K562 (cell line): Measurements from ENCODE around the gene MRAP2. TPM values are rescaled to one million over a fixed set of nuclear protein-coding genes. Genes with fewer than 3 reads are reported as not detected.

ENCODE experiments used
- BCL6 ChIP-seq: fragments of 250-450 bp; sonication (Bioruptor Pico); IDR thresholded peaks from 2 replicates; pipeline ENCODE4 v1.4.0; 2020
- BHLHE40 ChIP-seq: IDR thresholded peaks from 2 replicates; pipeline ENCODE4 v1.6.1; 2011; ENCODE audit warnings: low read length, improper control_type of control experiment
- BRD9 ChIP-seq: fragments of 450-650 bp; IDR thresholded peaks from 2 replicates; pipeline ENCODE4 v1.6.1; 2018; ENCODE audit warnings: low read depth; ENCODE audit not compliant: partially characterized antibody
- CREB1 ChIP-seq, 2 experiments: sonication (generic) in 1 of 2; formaldehyde crosslinking in 1 of 2; IDR thresholded peaks; 2 replicates each; pipeline versions ENCODE4 v1.6.1 to v1.8.0; 2012 to 2022; ENCODE audit warnings: inconsistent platforms in 1 of 2, mild to moderate bottlenecking in 1 of 2, missing genetic modification reagents in 1 of 2, moderate library complexity in 1 of 2
- EGR1 ChIP-seq: fragments of 450-650 bp; conservative IDR thresholded peaks from 2 replicates; pipeline ENCODE4 v1.6.1; 2017; ENCODE audit warnings: mild to moderate bottlenecking
- EP400 ChIP-seq: fragments of 450-650 bp; IDR thresholded peaks from 2 replicates; pipeline ENCODE4 v1.6.1; 2017; ENCODE audit warnings: antibody characterized with exemption, mild to moderate bottlenecking, moderate library complexity
- FOS ChIP-seq: IDR thresholded peaks from 3 replicates; pipeline ENCODE4 v1.6.1; 2011; ENCODE audit not compliant: insufficient read length; ENCODE audit errors: extremely low read depth
- GABPB1 ChIP-seq: sonication (generic); formaldehyde crosslinking; IDR thresholded peaks from 2 replicates; pipeline ENCODE4 v1.8.0; 2022; ENCODE audit warnings: mild to moderate bottlenecking, missing genetic modification reagents
- HBP1 ChIP-seq: fragments of 450-650 bp; formaldehyde crosslinking; IDR thresholded peaks from 2 replicates; pipeline ENCODE4 v1.4.0; 2022; ENCODE audit warnings: missing genetic modification characterization
- HES1 ChIP-seq: fragments of 450-650 bp; IDR thresholded peaks from 2 replicates; pipeline ENCODE4 v1.6.1; 2016; ENCODE audit warnings: low read depth, mild to moderate bottlenecking, moderate library complexity
- JUND ChIP-seq, 2 experiments: IDR thresholded peaks; 2 replicates in 1 of 2; 3 replicates in 1 of 2; pipeline ENCODE4 v1.6.1; 2011; ENCODE audit warnings: borderline replicate concordance in 2 of 2, low read depth in 2 of 2, low read length in 2 of 2, improper control_type of control experiment in 1 of 2, missing biosample characterization in 1 of 2, missing genetic modification characterization in 1 of 2, missing genetic modification reagents in 1 of 2
- L3MBTL2 ChIP-seq: fragments of 450-650 bp; IDR thresholded peaks from 2 replicates; pipeline ENCODE4 v1.6.1; 2016; ENCODE audit warnings: mild to moderate bottlenecking, moderate library complexity
- LEF1 ChIP-seq: fragments of 450-650 bp; IDR thresholded peaks from 2 replicates; pipeline ENCODE4 v1.6.1; 2016; ENCODE audit warnings: mild to moderate bottlenecking
- MTA3 ChIP-seq: fragments of 450-650 bp; formaldehyde crosslinking; IDR thresholded peaks from 2 replicates; pipeline ENCODE4 v1.6.1; 2017; ENCODE audit warnings: mild to moderate bottlenecking, borderline replicate concordance
- MXD1 ChIP-seq: fragments of 250-450 bp; sonication (Bioruptor Pico); IDR thresholded peaks from 2 replicates; pipeline ENCODE4 v1.8.0; 2021; ENCODE audit warnings: borderline replicate concordance, mild to moderate bottlenecking, moderate library complexity; ENCODE audit not compliant: poor library complexity, severe bottlenecking
- SNIP1 ChIP-seq: fragments of 450-650 bp; IDR thresholded peaks from 2 replicates; pipeline ENCODE4 v1.7.1; 2017; ENCODE audit warnings: low read depth, mild to moderate bottlenecking
- SOX6 ChIP-seq: fragments of 450-650 bp; IDR thresholded peaks from 2 replicates; pipeline ENCODE4 v1.6.1; 2014; ENCODE audit warnings: mild to moderate bottlenecking
- TCF7 ChIP-seq: sonication (generic); IDR thresholded peaks from 2 replicates; pipeline ENCODE4 v1.6.1; 2016; ENCODE audit warnings: antibody characterized with exemption, borderline replicate concordance
- TEAD1 ChIP-seq, 2 experiments: fragments of 450-650 bp in 1 of 2; sonication (generic) in 1 of 2; formaldehyde crosslinking; IDR thresholded peaks; 2 replicates each; pipeline versions ENCODE4 v1.4.0 to v1.8.0; 2020 to 2022; ENCODE audit warnings: mild to moderate bottlenecking in 2 of 2, missing genetic modification reagents in 1 of 2
- USF1 ChIP-seq: sonication (generic); formaldehyde crosslinking; IDR thresholded peaks from 2 replicates; pipeline ENCODE4 v1.9.0; 2022; ENCODE audit warnings: mild to moderate bottlenecking, missing genetic modification reagents
- ZNF134 ChIP-seq: fragments of 250-450 bp; sonication (Bioruptor Pico); conservative IDR thresholded peaks from 2 replicates; pipeline ENCODE4 v1.4.0; 2020
- polyA plus RNA-seq, 8 experiments: library from polyadenylated mRNA; depleted of rRNA in 4 of 8; stranded (reverse) in 5 of 8; unstranded in 3 of 8; fragments of >200 nt; fragmentation: Nextera tagmentation in 2 of 8; fragmentation: Illumina TruSeq in 1 of 8; extraction: Ambion mirVana in 2 of 8; extraction: Trizol in 1 of 8; gene quantifications; 2 replicates each; pipeline versions ENCODE4 v1.2.1 to v1.2.3, GENCODE V29; 2011 to 2014; ENCODE audit warnings: inconsistent platforms in 1 of 8, missing spikeins in 1 of 8
- total RNA-seq, 7 experiments: library from RNA; depleted of rRNA in 6 of 7; stranded (reverse); fragments of >200 nt in 6 of 7; fragmentation: Illumina TruSeq in 2 of 7; extraction: Trizol in 2 of 7; gene quantifications; 2 replicates each; pipeline versions ENCODE4 v1.2.1 to v1.2.3, GENCODE V29; 2011 to 2021; ENCODE audit warnings: low replicate concordance in 1 of 7
- TF ChIP-seq, protein P1 (sequence below): fragments of 250-450 bp; sonication (Bioruptor Pico); IDR thresholded peaks from 2 replicates; pipeline ENCODE4 v1.8.0; 2022; ENCODE audit warnings: moderate library complexity, mild to moderate bottlenecking, inconsistent platforms
- TF ChIP-seq, protein P2 (sequence below): fragments of 250-450 bp; sonication (Bioruptor Pico); IDR thresholded peaks from 2 replicates; pipeline ENCODE4 v1.9.0; 2021; ENCODE audit warnings: mild to moderate bottlenecking

MRAP2 gene
- total and polyA plus RNA-seq, 9 of the 15 experiments (the other 6 are each of a cell fraction or from before 2014, with no cell fraction given), result 5.9 to 38.9 (median 9.3) TPM

DNA sequence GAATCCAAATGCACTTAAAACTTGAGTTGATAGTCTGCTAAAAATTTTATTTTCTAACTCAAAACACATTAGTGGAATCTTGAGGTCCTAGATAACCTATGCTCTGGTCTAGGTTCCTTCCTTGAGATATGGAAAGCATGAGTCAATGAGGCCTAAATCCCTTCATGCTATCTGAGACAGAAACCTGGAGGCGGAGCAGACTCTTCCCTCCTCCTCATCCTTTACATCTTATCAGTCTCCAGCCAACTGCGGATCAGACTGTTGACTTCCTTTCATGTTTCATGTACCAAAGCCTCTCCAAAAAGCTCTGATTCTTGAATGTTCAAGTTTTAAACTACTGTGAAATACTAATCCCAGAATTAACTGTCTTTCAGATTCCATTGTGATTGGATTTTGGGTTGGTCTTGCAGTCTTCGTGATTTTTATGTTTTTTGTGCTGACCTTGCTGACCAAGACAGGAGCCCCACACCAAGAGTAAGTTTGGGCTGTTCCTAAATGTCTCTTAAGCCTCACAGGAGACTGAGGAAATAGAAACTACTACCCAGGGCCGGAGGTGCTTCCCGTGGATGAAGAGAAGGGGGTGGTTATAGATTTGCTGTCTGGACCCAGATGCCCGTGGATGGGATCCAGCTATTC lies 29.1 kb downstream of the MRAP2 start (continued):
- TF ChIP-seq GABPB1 (CRISPR knock-in tag) (0 out of 2 replicates have a peak, but pooled peaks have one; percentile 17), FOS (peak; percentile 63), TCF7 (peak; percentile 95), HBP1 (0 out of 2 replicates have a peak, but pooled peaks have one; percentile 16), ZNF134 (CRISPR knock-in tag) (no peak), LEF1 (peak; percentile 97), BHLHE40 (peak; percentile 32; the same call in 1 of the 2 replicates), MXD1 (CRISPR knock-in tag) (no peak), SNIP1 (no peak), USF1 (CRISPR knock-in tag) (no peak), SOX6 (peak; percentile 91), MTA3 (peak; percentile 70; the same call in 1 of the 2 replicates), TEAD1 (CRISPR knock-in tag; IDR thresholded peaks at IDR 0.05) (peak in 1 of 2 experiments; percentile 73; a peak in 1 of 4 replicates), BRD9 (peak; percentile 47), HES1 (peak; percentile 62; the same call in 1 of the 2 replicates), JUND (IDR thresholded peaks at IDR 0.05; ENCODE audit: borderline replicate concordance, low read depth, low read length) (peak; percentile 95), JUND (tag; IDR thresholded peaks at IDR 0.05; ENCODE audit: borderline replicate concordance, low read depth, low read length) (peak; percentile 95; the same call in 2 of the 3 replicates), BCL6 (CRISPR knock-in tag) (no peak; the same call in 1 of the 2 replicates), CREB1 (IDR thresholded peaks at IDR 0.05) (0 out of 2 replicates have a peak, but pooled peaks have one; percentile 50), CREB1 (CRISPR knock-in tag; IDR thresholded peaks at IDR 0.05) (no peak), L3MBTL2 (0 out of 2 replicates have a peak, but pooled peaks have one; percentile 12), EGR1 (peak; percentile 93), EP400 (peak; percentile 13; the same call in 1 of the 2 replicates)
- TF ChIP-seq, protein P1, sequence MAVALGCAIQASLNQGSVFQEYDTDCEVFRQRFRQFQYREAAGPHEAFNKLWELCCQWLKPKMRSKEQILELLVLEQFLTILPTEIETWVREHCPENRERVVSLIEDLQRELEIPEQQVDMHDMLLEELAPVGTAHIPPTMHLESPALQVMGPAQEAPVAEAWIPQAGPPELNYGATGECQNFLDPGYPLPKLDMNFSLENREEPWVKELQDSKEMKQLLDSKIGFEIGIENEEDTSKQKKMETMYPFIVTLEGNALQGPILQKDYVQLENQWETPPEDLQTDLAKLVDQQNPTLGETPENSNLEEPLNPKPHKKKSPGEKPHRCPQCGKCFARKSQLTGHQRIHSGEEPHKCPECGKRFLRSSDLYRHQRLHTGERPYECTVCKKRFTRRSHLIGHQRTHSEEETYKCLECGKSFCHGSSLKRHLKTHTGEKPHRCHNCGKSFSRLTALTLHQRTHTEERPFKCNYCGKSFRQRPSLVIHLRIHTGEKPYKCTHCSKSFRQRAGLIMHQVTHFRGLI, result peak; percentile 48; the same call in 1 of the 2 replicates
- TF ChIP-seq, protein P2, sequence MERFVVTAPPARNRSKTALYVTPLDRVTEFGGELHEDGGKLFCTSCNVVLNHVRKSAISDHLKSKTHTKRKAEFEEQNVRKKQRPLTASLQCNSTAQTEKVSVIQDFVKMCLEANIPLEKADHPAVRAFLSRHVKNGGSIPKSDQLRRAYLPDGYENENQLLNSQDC (CRISPR knock-in tag), result 0 out of 2 replicates have a peak, but pooled peaks have one; percentile 40
